SW480 (cell line): ENCODE data around the gene SPON1.
"Not testable (repeated sequence)": the region's sequence is repeated elsewhere in the genome, so short reads cannot be mapped to it uniquely, and the experiment has no call there.

Experiments used
- DNase-seq: peaks from one replicate; pipeline ENCODE4 v3.0.0-alpha.2; 2016; ENCODE audit warnings: low spot score

Gene SPON1

DNA sequence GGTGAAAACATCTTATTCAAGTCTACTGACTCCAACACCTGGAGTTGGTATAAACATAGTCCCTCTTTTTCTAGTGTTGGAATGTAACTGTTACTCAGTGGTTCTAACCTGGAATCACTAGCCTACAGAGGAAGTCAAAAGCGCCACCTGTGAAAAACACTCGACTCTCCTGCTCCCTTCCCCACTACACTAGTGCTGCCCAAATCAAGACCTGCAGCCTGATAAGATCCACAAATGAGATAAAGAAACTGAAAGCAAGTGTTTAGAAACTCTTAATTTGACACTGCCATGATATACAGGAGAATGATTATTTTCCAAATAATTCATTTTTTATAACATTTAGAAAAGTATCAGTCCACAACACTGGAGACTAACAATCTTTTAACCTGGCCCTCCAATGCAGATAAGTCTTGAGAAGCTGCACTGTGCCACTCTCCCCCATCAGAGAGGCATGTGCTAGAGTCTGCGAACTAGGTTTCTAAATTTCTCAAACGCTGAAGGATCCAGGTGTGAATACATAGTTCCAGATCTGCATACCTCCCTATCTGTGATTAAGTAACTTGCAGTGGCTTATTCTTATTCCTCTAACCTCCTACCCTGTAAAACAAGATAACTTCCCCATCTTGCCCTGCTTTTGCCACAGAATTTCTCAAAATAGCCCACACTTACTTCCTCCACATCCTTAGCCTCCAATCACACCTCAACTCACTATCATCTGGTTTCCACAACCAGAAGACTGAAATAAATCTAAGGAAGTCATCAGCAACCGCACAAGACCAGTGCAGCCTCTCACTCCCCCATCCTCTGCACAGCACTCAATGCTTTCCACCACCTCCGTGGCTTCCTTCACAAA, 308.4 kb downstream of the SPON1 start:
- DNase-seq: no peak

DNA sequence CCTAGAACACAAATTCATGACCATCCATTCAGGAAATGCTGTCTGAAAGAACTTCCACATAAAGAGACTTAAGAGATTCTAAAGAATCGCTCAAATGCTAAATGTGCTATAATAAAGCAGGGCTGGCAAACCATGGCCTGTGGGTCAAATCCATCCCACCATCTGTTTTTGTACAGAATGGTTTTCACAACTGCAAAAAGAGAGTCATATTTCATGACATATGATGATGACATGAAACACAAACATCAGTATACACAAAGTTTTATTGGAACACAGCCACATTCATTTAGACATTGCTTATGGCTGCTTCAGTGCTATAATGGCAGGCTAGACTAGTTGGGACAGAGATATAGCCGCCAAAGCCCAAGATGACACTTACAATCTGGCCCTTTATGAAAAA, 311.4 kb downstream of the SPON1 start:
- no peak for DNase-seq

DNA sequence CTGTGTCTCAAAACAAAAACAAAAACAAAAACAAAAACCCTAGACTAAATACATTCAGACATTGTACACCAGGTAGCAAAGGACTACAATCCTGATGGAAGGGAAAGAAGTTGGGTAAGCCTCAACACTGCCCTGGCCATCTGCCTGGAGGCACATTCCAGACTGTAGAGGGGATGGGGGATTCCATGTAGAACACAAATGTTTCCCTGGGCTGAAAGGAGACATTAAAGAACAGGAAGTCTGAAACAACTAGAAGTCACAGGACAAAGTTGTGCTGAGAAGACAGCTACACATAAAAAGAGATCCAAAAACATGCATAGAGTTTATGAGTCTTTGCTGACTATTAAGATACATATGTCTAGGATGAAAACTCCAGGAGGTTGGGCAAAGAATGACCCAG, 312.6 kb downstream of the SPON1 start:
- DNase-seq: no peak

DNA sequence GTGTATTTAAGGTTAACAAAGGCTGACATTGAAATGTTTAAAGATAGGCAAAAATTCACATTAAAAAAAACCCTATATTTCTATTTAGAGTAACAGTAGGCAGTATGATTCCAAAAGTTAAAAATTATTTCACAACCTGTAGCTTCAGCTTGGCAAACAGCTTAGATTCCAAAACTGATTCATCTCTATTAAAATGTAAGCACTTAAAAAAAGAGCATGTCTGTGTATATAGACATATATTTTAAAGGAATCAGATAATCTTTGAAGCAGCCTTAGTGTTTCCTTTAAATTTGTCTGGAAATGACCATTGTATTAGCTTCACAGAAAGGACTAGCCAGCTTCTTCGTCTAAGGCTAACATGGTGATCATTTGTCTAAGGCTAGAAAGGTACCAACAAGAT, 316.3 kb downstream of the SPON1 start:
- not testable (repeated sequence) for DNase-seq

DNA sequence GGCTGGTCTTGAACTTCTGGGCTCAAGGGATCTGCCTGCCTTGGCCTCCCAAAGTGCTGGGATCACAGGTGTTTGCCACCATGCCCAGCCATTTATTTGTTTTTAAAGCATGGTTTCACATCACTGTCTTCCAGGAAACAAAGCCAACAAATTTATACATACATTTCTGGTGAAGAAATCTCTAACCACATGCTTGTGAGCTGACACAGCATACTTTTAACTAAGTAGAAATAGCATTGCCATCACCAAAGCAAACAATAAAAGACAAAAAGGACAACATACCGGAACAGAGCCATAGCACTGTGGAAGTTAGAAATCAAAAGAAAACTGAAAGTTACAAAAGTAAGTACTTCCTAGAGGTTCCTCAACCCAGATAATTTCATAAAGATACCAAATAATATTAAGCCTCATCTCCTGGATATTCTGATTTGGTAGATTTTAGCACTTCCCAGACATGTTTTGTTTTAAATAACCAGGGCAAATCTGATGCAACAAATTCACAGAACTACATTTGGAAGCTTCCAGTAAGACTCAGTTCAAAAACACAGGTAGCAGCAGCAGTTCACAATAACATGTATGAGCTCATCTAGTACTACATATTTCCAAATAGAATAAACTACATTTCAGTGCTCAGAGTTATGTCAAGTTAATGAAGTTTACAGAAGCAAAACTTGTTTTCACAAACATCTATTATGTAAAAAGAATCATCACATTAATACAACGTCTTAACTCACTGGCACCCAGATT, 325.8 kb downstream of the SPON1 start:
- DNase-seq: no peak

DNA sequence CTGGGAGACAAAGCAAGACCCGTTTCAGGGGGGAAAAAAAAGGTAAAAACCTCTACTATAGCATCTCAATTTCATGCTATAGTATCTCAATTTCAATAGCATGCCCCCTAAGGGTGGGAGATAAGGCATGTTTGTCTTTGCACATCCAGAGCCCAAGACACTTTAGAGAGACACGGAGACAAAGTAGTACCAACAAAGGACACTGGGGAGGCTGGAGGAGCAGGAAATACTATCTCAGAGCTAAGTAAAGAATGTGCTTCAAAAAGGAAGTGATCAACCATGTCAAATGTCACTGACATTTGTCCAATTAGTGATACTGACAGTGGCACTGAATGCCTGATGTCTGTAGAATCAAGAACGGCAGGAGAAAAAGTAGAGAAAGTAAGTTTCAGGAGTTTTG, 327.9 kb downstream of the SPON1 start:
- no peak for DNase-seq

DNA sequence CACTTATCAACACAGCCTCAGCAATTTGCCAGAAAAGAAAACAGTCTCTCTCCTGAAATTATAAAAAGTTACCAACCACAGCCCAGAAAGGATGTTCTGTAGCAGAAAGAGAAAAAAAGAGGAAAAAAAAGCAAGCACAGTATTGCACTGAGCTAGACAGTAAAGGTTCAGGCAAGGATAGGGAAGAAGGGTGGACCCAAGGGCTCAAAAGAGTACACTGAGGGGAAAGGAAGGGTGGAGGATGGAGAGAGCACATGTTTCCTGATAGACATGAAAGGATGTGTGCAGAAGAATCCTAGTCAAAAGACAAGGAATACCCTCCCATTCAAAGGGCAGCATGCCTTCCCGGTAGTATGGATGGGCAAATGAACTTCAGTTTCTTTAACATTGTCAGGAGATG, 337.4 kb downstream of the SPON1 start:
- DNase-seq: no peak

DNA sequence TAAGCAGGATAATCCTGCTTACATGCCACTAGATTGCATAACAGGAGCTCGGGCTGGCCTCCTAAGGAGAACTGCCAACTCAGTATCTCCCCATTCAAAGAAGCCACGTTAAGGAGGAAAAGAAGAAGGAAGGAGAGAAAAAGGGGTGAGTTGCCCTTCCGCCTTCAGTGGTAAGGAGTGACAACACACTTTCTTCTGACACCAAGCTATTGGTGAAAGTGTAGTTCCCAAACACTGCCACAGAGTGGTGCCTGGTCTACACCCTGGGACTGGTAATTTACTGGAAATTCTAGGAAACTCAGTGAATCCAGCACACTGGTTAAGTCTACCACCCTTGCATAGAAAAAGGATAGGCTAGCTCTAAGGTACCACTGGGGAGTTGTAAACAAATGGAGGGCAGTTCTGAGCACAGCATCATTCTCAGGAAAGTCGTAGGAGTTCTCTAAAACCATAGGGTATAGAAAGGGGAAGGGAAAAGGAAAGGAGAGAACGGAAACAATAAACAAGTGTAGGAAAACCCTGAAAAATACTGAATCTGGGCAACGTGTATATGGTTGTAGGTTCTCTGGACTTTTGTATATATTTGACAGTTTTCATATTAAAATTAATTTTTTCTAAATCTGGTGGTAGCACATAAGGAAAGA, 338.3 kb downstream of the SPON1 start:
- DNase-seq: peak; percentile 65

DNA sequence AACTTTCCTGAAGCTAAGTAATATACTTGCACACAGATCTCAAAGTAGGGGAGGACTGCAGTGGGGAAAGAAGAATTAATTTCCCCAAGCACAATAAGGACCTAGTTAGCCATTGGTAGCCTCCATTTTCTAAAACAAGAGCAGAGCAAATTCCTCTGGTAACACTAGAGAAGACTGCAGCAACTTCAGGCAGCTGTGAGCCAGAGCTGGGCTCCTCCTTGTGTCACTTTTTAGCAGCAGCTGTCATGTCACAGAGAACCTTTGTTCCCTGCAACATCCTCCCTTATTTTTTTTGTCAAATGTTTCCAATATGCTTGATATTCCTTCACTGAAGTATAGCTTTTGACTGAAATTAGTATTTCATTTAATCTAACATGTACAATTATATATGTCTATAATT, 342.1 kb downstream of the SPON1 start:
- no peak for DNase-seq

DNA sequence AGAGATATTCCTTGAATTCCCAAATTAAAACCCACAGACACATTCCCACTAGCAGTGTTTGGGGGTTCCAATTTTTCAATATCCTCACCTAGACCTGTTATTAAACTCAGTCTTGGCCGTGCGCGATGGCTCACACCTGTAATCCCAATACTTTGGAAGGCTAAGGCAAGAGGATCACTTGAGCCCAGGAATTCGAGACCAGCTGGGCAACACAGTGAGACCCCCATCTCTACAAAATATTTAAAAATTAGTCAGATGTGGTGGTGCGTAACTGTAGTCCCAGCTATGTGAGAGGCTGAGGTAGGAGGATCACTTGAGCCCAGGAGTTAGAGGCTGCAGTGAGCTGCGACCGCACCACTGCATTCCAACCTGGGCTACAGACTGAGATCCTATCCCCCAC, 343.1 kb downstream of the SPON1 start:
- no peak for DNase-seq

DNA sequence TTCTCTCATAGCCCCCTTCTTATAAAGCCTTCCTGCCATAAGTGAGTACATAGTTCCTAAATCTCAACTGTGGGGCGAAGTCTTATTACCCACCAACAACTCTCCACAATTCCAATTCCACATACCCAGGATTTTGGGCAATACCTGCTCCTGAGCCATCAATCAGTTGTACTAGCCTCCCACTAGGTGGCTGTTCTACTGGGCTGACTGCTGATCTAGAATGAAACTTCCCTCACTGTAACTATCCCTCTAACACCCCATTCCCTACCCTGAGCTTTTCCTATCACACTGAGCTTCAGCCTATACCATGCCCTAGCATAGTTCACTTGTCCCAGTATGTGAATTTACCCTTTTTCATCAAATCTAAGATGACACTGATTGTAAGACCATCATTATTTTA, 344.0 kb downstream of the SPON1 start:
- no peak for DNase-seq

DNA sequence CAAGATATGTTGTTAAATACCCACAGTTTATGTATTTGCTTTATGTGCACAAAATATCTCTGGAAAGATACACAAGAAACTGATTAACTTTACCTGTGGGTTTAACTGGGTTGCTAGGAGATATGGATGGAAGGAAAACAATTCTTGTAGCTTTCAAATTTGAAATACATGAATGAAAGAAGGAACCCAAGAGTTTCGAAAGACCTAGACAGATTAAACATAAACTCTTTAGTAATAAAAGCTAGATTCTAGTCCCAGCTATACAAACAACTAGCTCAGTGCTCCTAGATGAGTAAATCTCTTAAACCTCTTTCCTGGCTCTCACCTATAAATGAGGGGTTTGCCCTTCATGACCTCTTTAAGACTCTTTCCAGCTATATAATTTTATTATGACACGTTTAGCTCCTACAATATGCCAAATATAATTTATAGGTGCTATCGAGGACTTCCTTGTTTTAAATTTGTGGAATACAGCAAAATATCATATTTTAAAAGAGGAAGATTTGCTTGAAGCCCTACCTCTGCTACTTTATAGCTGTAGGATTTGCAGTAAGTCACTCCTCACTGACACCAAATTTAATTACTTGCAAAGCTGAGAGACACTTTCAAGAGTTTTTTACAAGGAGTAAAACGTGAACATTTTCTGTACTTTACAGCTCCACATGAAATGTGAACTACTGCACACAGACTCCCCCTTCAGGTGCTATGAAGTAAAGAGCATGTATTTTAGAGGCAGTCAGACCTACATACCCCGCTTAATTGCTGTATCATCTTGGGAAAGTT, 345.8 kb downstream of the SPON1 start:
- DNase-seq: peak; percentile 59

DNA sequence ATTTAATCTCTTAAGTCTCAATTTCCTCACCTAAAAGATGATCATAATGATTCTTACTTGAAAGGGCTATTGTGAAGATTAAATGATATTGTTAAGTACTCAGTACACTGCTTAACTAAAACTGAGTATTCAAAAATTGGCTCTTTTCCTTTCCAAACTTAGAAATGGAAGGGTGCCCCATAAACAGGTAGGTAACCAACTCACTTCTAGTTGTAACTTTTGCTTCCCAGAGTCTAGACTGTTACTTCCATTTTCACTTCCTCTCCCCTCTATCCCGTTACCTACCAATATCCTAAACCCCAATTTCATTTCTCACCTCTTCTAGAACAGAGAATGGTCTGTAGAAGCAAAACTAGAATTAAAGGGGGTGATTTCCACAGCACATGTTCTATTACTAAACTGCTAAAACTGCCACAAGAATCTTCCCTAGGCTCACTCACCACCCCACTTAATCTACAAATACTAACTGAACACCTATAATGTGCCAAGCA, 346.4 kb downstream of the SPON1 start:
- no peak for DNase-seq

DNA sequence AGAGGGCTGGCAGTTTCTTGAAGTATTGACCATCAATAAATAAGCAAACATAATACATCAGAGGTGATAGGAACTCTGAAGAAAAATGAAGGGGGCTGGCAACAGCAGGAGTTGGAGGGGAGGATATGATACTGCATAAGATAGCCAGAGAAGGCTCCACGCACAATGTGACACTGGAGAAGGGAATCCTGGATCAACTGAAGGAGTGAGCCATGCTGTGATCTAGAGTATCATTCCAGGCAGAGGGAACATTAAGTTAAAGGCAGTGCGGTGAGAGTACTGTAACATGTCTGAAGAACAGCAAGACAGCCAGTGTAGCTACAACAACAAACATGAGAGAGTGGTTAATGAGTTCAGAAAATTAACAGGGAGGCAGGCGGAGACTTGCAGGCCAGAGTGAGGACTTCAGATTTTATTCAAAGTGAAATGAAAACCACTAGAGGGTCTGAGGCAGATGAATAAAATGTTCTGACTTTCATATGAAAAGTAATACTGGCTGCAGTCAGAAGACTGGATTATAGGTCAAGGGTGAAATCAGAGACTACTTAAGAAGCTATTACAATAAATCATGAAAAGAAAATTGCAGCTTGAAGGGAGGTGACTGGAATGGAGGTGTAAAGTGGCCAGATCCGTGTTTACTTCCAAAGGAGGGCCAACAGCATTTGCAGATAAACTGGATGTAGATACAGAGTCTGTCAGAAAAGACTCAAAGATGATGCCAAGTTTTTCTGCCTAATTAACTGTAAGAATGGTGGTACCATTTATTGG, 347.1 kb downstream of the SPON1 start:
- DNase-seq: no peak

DNA sequence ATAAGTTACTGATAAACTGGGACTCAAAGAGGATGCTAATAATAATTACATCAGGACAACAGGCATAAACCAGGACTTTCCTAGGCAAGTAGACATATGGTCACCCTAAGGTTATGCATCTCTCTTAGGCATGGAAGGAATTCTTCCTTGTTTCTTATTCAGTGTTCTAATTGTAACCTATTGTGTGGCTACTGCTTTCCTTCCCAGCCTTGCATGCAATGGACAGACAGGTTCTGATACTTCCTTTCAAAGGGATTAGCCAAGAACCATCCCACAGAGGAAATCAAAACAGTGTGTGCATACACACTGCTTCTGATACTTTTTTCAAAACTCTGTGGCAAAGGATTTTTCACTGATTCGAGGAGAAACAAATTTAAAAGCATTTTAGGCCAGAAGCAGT, 348.2 kb downstream of the SPON1 start:
- DNase-seq: no peak

DNA sequence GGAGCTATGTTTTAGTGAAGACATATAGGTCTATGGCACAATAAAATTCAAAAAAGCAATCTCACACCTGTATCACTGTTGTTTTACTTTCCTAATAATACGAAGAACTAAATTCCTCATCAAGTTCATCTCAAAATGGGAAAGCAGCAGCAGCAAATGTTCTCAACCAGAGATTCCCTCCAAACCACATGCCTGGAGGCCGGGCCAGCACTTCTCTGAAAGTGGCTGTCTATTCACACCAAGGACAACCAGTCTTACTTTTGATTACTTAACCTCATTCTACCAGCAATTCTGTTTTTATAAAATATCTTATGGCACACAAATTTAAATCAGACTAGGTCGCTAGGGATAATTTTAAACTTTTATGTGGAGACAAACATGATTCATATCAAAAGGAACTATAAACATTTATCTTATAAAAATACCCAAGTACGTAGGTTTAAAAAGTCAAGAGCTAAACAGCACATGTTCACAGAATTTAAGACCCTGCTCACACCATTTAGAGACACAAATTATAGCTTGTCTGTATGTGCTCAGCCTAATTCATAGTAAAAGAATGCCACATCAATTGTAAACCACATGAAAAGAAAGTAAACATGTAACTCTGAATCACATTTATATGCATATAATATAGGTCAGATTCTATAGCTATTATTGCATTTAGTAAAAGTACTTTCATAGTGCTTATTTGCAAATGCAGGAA, 350.4 kb downstream of the SPON1 start:
- peak; percentile 86 for DNase-seq

DNA sequence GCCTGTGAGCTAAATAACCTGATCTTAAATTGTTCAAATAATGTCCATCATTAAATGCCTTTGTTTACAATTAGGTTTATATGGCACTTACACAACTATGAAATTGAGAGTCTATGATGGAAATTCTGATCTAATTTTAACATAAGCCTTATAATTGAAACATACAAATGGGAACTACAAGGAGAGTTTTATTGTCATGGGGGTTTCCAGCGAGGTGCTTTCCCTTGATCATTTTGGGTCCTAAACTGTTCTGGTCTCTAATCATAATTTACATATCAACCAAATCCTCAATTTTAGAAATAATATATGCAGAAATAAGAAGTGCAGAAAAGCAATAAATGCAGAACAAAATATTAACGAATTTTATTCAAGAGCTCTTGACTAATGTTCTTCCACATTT, 351.6 kb downstream of the SPON1 start:
- no peak for DNase-seq

DNA sequence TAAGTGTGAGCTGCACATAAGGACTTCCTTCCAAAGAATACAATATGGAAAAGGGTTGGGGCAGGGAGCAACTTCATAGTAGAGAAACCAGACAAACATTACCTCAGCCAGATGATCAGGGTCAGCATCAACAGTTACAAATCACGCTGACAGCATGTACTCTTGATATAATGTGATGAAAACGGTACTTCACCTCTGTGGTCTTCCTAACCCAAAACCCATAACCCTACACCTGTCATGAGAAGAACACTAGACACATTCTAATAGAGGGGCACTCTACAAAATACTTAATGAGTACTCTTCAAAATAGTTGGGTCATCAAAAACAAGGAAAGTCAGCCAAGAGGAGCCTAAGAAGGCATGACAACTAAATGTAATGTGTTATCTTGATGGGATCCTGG, 352.6 kb downstream of the SPON1 start:
- DNase-seq: no peak
